GM13977 (cell line): ENCODE results near the gene FOXJ2.
"Not testable (repeated sequence)": the region's sequence is repeated elsewhere in the genome, so short reads cannot be mapped to it uniquely, and the experiment has no call there.

Source experiments
- DNase-seq: peaks from one replicate; pipeline ENCODE4 v3.0.0; 2012; ENCODE audit warnings: low spot score
- CTCF ChIP-seq: IDR thresholded peaks from 2 replicates; pipeline ENCODE4 v1.5.1; 2012; ENCODE audit warnings: mild to moderate bottlenecking, control low read depth; ENCODE audit not compliant: insufficient read depth; ENCODE audit errors: extremely low read depth, missing control alignments
- in situ Hi-C: fragments of 300-500 bp; cut with MboI; formaldehyde crosslinking; loops from one replicate; pipeline ENCODE4 v1.12.0; 2022; ENCODE audit warnings: low sequenced_read_pairs, low pct_unique_long_range_greater_than_20kb, mixed read lengths, inconsistent platforms; ENCODE audit not compliant: unreplicated experiment

The FOXJ2 gene

GRCh38 chr12:7994731-7995205 lies 37.7 kb upstream of the FOXJ2 start:
- no peak for DNase-seq
- no peak for TF ChIP-seq CTCF
- in situ Hi-C loops: loop anchor here (10.0 kb wide), 2 partner anchors 60 to 140 kb away; partner anchors contain the start of gene SLC2A3

- peak; percentile 71 for DNase-seq
- in situ Hi-C loops: loop anchor here (10.0 kb wide), 2 partner anchors 61 to 141 kb away; partner anchors contain the start of gene SLC2A3
- peak; percentile 66 for TF ChIP-seq CTCF
Observed at GRCh38 chr12:7995266-7995963, 37.1 kb upstream of the FOXJ2 start.

GRCh38 chr12:8000827-8001226 lies 31.7 kb upstream of the FOXJ2 start:
- in situ Hi-C loops, DNase-seq: not testable (repeated sequence)

GRCh38 chr12:8001496-8001895 lies 31.0 kb upstream of the FOXJ2 start:
- DNase-seq, in situ Hi-C loops: not testable (repeated sequence)

- DNase-seq, in situ Hi-C loops: not testable (repeated sequence)
Observed at GRCh38 chr12:8004897-8005296, 27.6 kb upstream of the FOXJ2 start.

GRCh38 chr12:8011331-8011730 lies 21.2 kb upstream of the FOXJ2 start:
- in situ Hi-C loops: no loop called here
- TF ChIP-seq CTCF: no peak
- DNase-seq: no peak

- no peak for DNase-seq
- TF ChIP-seq CTCF: no peak
- in situ Hi-C loops: no loop called here
Observed at GRCh38 chr12:8012651-8013309, 19.7 kb upstream of the FOXJ2 start.

GRCh38 chr12:8014836-8015235 lies 17.7 kb upstream of the FOXJ2 start:
- in situ Hi-C loops: no loop called here
- DNase-seq: no peak

GRCh38 chr12:8018213-8018612 lies 14.3 kb upstream of the FOXJ2 start:
- in situ Hi-C loops, DNase-seq: not testable (repeated sequence)

More at GRCh38 chr12:8014836-8015235, 17.7 kb upstream of the FOXJ2 start:
- TF ChIP-seq CTCF: no peak
